HEK293 (cell line): ENCODE results near the gene SLC25A36.
A peak's percentile ranks its signal among the peaks of the same experiment; 100 is the strongest.

Source experiments
- CTCF ChIA-PET: fragments of 350-600 bp; formaldehyde crosslinking; extraction: SDS; loops from one replicate; lab custom pipeline; 2021; ENCODE audit warnings: antibody characterized with exemption; lab: Yijun Ruan, JAX
- POLR2A ChIA-PET: fragments of 300-600 bp; formaldehyde crosslinking; extraction: SDS; loops from one replicate; lab custom pipeline; 2020; ENCODE audit warnings: antibody characterized with exemption, inconsistent platforms; lab: Yijun Ruan, JAX
- H3K27ac ChIP-seq: fragments of 200-500 bp; sonication (Bioruptor generic); 2 replicates; pipeline ENCODE4 v1.5.1; 2014; ENCODE audit warnings: low read depth, low read length, control low read depth, inconsistent platforms; ENCODE audit errors: extremely low read depth
- H3K36me3 ChIP-seq, 2 experiments: fragments of 200-500 bp in 1 of 2; sonication (Bioruptor generic) in 1 of 2; 1 replicate in 1 of 2; 2 replicates in 1 of 2; pipeline ENCODE4 v1.5.1; 2014 to 2017; ENCODE audit warnings: inconsistent platforms in 2 of 2, low read length in 2 of 2; ENCODE audit not compliant: control insufficient read depth in 2 of 2, insufficient read depth in 1 of 2
- H3K4me1 ChIP-seq: fragments of 200-500 bp; sonication (Bioruptor generic); 2 replicates; pipeline ENCODE4 v1.5.1; 2014; ENCODE audit warnings: mild to moderate bottlenecking, low read length, inconsistent platforms; ENCODE audit not compliant: control insufficient read depth, insufficient read depth
- H3K4me3 ChIP-seq: 2 replicates; pipeline ENCODE4 v1.5.1; 2011; ENCODE audit warnings: low read depth, mild to moderate bottlenecking, control low read depth, low read length, moderate library complexity
- H3K9me3 ChIP-seq: fragments of 200-500 bp; sonication (Bioruptor generic); 2 replicates; pipeline ENCODE4 v1.5.1; 2014; ENCODE audit warnings: low read depth, low read length, inconsistent platforms; ENCODE audit not compliant: control insufficient read depth, insufficient read depth
- GFI1B ChIP-seq: fragments of 450-650 bp; formaldehyde crosslinking; IDR thresholded peaks from 2 replicates; pipeline ENCODE4 v1.5.1; 2016; ENCODE audit warnings: missing biosample characterization, missing genetic modification characterization
- GLI2 ChIP-seq: fragments of 450-650 bp; formaldehyde crosslinking; IDR thresholded peaks from 2 replicates; pipeline ENCODE4; 2017; ENCODE audit warnings: missing biosample characterization, missing genetic modification characterization, low read depth, borderline replicate concordance
- GLIS2 ChIP-seq: fragments of 450-650 bp; formaldehyde crosslinking; IDR thresholded peaks from 2 replicates; pipeline ENCODE4 v1.5.1; 2016; ENCODE audit warnings: missing biosample characterization, missing genetic modification characterization
- KLF1 ChIP-seq: fragments of 450-650 bp; formaldehyde crosslinking; IDR thresholded peaks from 2 replicates; pipeline ENCODE4 v1.5.1; 2016; ENCODE audit warnings: missing biosample characterization, missing genetic modification characterization
- KLF7 ChIP-seq: fragments of 450-650 bp; formaldehyde crosslinking; IDR thresholded peaks from 2 replicates; pipeline ENCODE4 v1.5.1; 2016; ENCODE audit warnings: missing biosample characterization, missing genetic modification characterization, borderline replicate concordance
- RBAK ChIP-seq: fragments of 450-650 bp; formaldehyde crosslinking; IDR thresholded peaks from 2 replicates; pipeline ENCODE4 v1.5.1; 2016; ENCODE audit warnings: missing biosample characterization, missing genetic modification characterization
- TRIM28 ChIP-seq: IDR thresholded peaks from 2 replicates; pipeline ENCODE4 v1.6.1; 2011; ENCODE audit warnings: low read length, control low read depth, borderline replicate concordance
- ZBTB48 ChIP-seq: fragments of 450-650 bp; formaldehyde crosslinking; IDR thresholded peaks from 2 replicates; pipeline ENCODE4 v1.5.1; 2016; ENCODE audit warnings: missing biosample characterization, missing genetic modification characterization
- ZNF138 ChIP-seq: fragments of 450-650 bp; formaldehyde crosslinking; IDR thresholded peaks from 2 replicates; pipeline ENCODE4 v1.5.1; 2016; ENCODE audit warnings: missing biosample characterization, missing genetic modification characterization, borderline replicate concordance
- ZNF140 ChIP-seq: fragments of 450-650 bp; formaldehyde crosslinking; IDR thresholded peaks from 2 replicates; pipeline ENCODE4 v1.5.1; 2016; ENCODE audit warnings: missing biosample characterization, missing genetic modification characterization
- ZNF16 ChIP-seq: fragments of 450-650 bp; formaldehyde crosslinking; IDR thresholded peaks from 2 replicates; pipeline ENCODE4 v1.5.1; 2016; ENCODE audit warnings: low read depth, missing biosample characterization, missing genetic modification characterization
- ZNF169 ChIP-seq: fragments of 450-650 bp; formaldehyde crosslinking; IDR thresholded peaks from 2 replicates; pipeline ENCODE4 v1.5.1; 2016; ENCODE audit warnings: missing biosample characterization, missing genetic modification characterization
- ZNF174 ChIP-seq: fragments of 450-650 bp; formaldehyde crosslinking; IDR thresholded peaks from 2 replicates; pipeline ENCODE4 v1.5.0; 2017; ENCODE audit warnings: missing biosample characterization, mild to moderate bottlenecking, missing genetic modification characterization
- ZNF214 ChIP-seq: fragments of 450-650 bp; formaldehyde crosslinking; IDR thresholded peaks from 2 replicates; pipeline ENCODE4 v1.5.1; 2017; ENCODE audit warnings: missing biosample characterization, mild to moderate bottlenecking, missing genetic modification characterization, borderline replicate concordance
- ZNF311 ChIP-seq: fragments of 450-650 bp; formaldehyde crosslinking; IDR thresholded peaks from 2 replicates; pipeline ENCODE4 v1.5.1; 2017; ENCODE audit warnings: missing biosample characterization, missing genetic modification characterization, borderline replicate concordance
- ZNF501 ChIP-seq: fragments of 450-650 bp; formaldehyde crosslinking; IDR thresholded peaks from 2 replicates; pipeline ENCODE4 v1.5.1; 2016; ENCODE audit warnings: missing biosample characterization, missing genetic modification characterization
- ZNF514 ChIP-seq: fragments of 450-650 bp; formaldehyde crosslinking; IDR thresholded peaks from 2 replicates; pipeline ENCODE4 v1.5.1; 2016; ENCODE audit warnings: missing biosample characterization, missing genetic modification characterization
- ZNF610 ChIP-seq: fragments of 450-650 bp; formaldehyde crosslinking; IDR thresholded peaks from 2 replicates; pipeline ENCODE4 v1.5.1; 2016; ENCODE audit warnings: missing biosample characterization, missing genetic modification characterization, borderline replicate concordance
- ZNF654 ChIP-seq: fragments of 450-650 bp; formaldehyde crosslinking; IDR thresholded peaks from 2 replicates; pipeline ENCODE4 v1.5.1; 2016; ENCODE audit warnings: low read depth, missing biosample characterization, missing genetic modification characterization
- ZNF658 ChIP-seq: fragments of 450-650 bp; formaldehyde crosslinking; IDR thresholded peaks from 2 replicates; pipeline ENCODE4; 2016; ENCODE audit warnings: missing biosample characterization, missing genetic modification characterization
- ZNF660 ChIP-seq: fragments of 450-650 bp; IDR thresholded peaks from 2 replicates; pipeline ENCODE4 v1.5.1; 2018; ENCODE audit warnings: missing biosample characterization, mild to moderate bottlenecking, missing genetic modification characterization
- ZSCAN16 ChIP-seq: fragments of 450-650 bp; formaldehyde crosslinking; IDR thresholded peaks from 2 replicates; pipeline ENCODE4 v1.5.1; 2016; ENCODE audit warnings: missing biosample characterization, missing genetic modification characterization
- ZXDB ChIP-seq: fragments of 450-650 bp; formaldehyde crosslinking; IDR thresholded peaks from 2 replicates; pipeline ENCODE4 v1.5.1; 2016; ENCODE audit warnings: missing biosample characterization, missing genetic modification characterization
- TF ChIP-seq, protein P1 (sequence below): fragments of 450-650 bp; formaldehyde crosslinking; IDR thresholded peaks from 2 replicates; pipeline ENCODE4 v1.5.1; 2016; ENCODE audit warnings: missing biosample characterization, missing genetic modification characterization
- TF ChIP-seq, protein P2 (sequence below): fragments of 450-650 bp; formaldehyde crosslinking; IDR thresholded peaks from 2 replicates; pipeline ENCODE4 v1.5.1; 2017; ENCODE audit warnings: missing biosample characterization, missing genetic modification characterization
- TF ChIP-seq, protein P3 (sequence below): fragments of 450-650 bp; formaldehyde crosslinking; IDR thresholded peaks from 2 replicates; pipeline ENCODE4 v1.5.1; 2016; ENCODE audit warnings: missing biosample characterization, missing genetic modification characterization
- TF ChIP-seq, protein P4 (sequence below): fragments of 450-650 bp; formaldehyde crosslinking; IDR thresholded peaks from 2 replicates; pipeline ENCODE4 v1.5.1; 2016; ENCODE audit warnings: missing biosample characterization, missing genetic modification characterization, low read depth
- TF ChIP-seq, protein P5 (sequence below): fragments of 450-650 bp; formaldehyde crosslinking; IDR thresholded peaks from 2 replicates; pipeline ENCODE4 v1.5.1; 2016; ENCODE audit warnings: missing biosample characterization, missing genetic modification characterization

SLC25A36 gene, protein sequence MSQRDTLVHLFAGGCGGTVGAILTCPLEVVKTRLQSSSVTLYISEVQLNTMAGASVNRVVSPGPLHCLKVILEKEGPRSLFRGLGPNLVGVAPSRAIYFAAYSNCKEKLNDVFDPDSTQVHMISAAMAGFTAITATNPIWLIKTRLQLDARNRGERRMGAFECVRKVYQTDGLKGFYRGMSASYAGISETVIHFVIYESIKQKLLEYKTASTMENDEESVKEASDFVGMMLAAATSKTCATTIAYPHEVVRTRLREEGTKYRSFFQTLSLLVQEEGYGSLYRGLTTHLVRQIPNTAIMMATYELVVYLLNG

DNA sequence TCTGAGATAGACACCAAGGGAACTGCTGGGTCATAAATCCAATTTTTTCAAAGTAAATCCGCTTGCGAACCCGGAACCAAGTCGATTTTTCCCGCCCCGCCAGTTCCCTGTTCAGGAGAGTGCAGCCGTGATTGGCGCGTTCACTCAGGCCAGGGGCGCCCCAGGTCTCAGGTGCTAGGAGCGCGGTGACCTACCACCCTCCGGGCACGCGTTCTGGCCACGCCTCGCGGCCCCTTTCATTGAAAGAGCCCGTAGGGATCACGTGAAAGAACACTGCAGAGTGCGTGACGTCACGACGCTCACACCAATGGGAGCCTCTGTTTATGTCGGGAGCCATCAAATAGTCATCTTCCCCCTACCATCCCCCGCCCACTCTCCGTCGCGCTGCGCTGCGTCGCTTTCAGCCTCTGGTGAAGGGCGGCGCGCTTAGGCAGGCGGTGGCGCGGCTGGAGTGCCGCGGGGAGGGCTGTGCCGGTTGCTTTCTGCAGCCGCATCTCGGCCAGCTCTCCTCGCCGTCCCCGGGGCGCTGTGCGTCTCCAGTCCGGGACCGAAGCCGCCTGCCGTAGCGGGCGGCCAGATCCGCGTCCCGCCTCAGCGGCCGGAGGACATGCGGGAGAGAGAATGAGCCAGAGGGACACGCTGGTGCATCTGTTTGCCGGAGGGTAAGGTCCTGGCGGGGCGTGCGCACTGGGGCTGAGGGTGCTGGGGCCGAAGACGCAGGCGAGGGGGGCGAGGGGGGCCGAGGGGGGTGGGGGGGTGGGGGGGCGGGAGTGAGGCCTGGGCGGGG lies at the start of gene SLC25A36:
TSS of gene SLC25A36 (plus strand) at position 403 of the 787 bp plus-strand sequence. CDS start at position 622, 219 bp downstream.
- Histone ChIP-seq H3K9me3 (no peaks in the 10 kb centered on the region), H3K4me1 (peaks cover 2% of the 10 kb centered on the region; the same call in 1 of the 2 replicates), H3K36me3 (peaks cover 0 to 5% of the 10 kb centered on the region in 2 experiments; a peak in 1 of 3 replicates), H3K4me3 (peak within 1 kb of the TSS; percentile 99), H3K27ac (peak within 1 kb of the TSS; percentile 92)
- POLR2A ChIA-PET = interaction anchor here (1.9 kb wide), 1 partner anchor 12 kb away, joined by 11 read pairs; no protein-coding TSS in a partner anchor
- CTCF ChIA-PET = no interaction called here
- TF ChIP-seq ZNF214 (tag by site-specific recombination) (no peak), KLF7 (tag by site-specific recombination) (peak; percentile 51; the same call in 1 of the 2 replicates), ZXDB (peak; percentile 88), ZNF174 (tag by site-specific recombination) (no peak), ZNF16 (tag by site-specific recombination) (no peak), GLI2 (tag by site-specific recombination) (no peak), ZNF138 (tag by site-specific recombination) (no peak), GLIS2 (tag by site-specific recombination) (peak; percentile 73), ZBTB48 (no peak), ZNF311 (no peak), ZNF514 (tag by site-specific recombination) (no peak), KLF1 (peak; percentile 62), ZNF501 (tag by site-specific recombination) (no peak), ZNF169 (tag by site-specific recombination) (no peak), ZNF658 (tag by site-specific recombination) (no peak), ZNF610 (tag by site-specific recombination) (no peak), GFI1B (tag by site-specific recombination) (no peak), ZNF140 (tag by site-specific recombination) (no peak), ZNF660 (tag by site-specific recombination) (no peak; the same call in 1 of the 2 replicates), ZNF654 (tag by site-specific recombination) (no peak), ZSCAN16 (tag by site-specific recombination) (no peak), RBAK (tag by site-specific recombination) (no peak), TRIM28 (no peak)
- TF ChIP-seq, protein P1, sequence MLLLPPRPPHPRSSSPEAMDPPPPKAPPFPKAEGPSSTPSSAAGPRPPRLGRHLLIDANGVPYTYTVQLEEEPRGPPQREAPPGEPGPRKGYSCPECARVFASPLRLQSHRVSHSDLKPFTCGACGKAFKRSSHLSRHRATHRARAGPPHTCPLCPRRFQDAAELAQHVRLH = 0 out of 2 replicates have a peak, but pooled peaks have one; percentile 8
- TF ChIP-seq, protein P2, sequence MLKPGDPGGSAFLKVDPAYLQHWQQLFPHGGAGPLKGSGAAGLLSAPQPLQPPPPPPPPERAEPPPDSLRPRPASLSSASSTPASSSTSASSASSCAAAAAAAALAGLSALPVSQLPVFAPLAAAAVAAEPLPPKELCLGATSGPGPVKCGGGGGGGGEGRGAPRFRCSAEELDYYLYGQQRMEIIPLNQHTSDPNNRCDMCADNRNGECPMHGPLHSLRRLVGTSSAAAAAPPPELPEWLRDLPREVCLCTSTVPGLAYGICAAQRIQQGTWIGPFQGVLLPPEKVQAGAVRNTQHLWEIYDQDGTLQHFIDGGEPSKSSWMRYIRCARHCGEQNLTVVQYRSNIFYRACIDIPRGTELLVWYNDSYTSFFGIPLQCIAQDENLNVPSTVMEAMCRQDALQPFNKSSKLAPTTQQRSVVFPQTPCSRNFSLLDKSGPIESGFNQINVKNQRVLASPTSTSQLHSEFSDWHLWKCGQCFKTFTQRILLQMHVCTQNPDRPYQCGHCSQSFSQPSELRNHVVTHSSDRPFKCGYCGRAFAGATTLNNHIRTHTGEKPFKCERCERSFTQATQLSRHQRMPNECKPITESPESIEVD (tag by site-specific recombination) = no peak
- TF ChIP-seq, protein P3, sequence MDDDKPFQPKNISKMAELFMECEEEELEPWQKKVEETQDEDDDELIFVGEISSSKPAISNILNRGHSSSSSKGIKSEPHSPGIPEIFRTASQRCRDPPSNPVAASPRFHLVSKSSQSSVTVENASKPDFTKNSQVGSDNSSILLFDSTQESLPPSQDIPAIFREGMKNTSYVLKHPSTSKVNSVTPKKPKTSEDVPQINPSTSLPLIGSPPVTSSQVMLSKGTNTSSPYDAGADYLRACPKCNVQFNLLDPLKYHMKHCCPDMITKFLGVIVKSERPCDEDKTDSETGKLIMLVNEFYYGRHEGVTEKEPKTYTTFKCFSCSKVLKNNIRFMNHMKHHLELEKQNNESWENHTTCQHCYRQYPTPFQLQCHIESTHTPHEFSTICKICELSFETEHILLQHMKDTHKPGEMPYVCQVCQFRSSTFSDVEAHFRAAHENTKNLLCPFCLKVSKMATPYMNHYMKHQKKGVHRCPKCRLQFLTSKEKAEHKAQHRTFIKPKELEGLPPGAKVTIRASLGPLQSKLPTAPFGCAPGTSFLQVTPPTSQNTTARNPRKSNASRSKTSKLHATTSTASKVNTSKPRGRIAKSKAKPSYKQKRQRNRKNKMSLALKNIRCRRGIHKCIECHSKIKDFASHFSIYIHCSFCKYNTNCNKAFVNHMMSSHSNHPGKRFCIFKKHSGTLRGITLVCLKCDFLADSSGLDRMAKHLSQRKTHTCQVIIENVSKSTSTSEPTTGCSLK (tag by site-specific recombination) = no peak
- TF ChIP-seq, protein P4, sequence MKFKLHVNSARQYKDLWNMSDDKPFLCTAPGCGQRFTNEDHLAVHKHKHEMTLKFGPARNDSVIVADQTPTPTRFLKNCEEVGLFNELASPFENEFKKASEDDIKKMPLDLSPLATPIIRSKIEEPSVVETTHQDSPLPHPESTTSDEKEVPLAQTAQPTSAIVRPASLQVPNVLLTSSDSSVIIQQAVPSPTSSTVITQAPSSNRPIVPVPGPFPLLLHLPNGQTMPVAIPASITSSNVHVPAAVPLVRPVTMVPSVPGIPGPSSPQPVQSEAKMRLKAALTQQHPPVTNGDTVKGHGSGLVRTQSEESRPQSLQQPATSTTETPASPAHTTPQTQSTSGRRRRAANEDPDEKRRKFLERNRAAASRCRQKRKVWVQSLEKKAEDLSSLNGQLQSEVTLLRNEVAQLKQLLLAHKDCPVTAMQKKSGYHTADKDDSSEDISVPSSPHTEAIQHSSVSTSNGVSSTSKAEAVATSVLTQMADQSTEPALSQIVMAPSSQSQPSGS (tag by site-specific recombination) = peak; percentile 98
- TF ChIP-seq, protein P5, sequence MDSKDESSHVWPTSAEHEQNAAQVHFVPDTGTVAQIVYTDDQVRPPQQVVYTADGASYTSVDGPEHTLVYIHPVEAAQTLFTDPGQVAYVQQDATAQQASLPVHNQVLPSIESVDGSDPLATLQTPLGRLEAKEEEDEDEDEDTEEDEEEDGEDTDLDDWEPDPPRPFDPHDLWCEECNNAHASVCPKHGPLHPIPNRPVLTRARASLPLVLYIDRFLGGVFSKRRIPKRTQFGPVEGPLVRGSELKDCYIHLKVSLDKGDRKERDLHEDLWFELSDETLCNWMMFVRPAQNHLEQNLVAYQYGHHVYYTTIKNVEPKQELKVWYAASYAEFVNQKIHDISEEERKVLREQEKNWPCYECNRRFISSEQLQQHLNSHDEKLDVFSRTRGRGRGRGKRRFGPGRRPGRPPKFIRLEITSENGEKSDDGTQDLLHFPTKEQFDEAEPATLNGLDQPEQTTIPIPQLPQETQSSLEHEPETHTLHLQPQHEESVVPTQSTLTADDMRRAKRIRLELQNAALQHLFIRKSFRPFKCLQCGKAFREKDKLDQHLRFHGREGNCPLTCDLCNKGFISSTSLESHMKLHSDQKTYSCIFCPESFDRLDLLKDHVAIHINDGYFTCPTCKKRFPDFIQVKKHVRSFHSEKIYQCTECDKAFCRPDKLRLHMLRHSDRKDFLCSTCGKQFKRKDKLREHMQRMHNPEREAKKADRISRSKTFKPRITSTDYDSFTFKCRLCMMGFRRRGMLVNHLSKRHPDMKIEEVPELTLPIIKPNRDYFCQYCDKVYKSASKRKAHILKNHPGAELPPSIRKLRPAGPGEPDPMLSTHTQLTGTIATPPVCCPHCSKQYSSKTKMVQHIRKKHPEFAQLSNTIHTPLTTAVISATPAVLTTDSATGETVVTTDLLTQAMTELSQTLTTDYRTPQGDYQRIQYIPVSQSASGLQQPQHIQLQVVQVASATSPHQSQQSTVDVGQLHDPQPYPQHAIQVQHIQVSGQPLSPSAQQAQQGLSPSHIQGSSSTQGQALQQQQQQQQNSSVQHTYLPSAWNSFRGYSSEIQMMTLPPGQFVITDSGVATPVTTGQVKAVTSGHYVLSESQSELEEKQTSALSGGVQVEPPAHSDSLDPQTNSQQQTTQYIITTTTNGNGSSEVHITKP = peak; percentile 75
